NK-92 (cell line): ENCODE measurements around the gene GDPD4.

Experiments
- DNase-seq: peaks from one replicate; lab custom pipeline; 2025; ENCODE audit not compliant: unreplicated experiment; lab: John Stamatoyannopoulos, UW

Gene GDPD4

DNA sequence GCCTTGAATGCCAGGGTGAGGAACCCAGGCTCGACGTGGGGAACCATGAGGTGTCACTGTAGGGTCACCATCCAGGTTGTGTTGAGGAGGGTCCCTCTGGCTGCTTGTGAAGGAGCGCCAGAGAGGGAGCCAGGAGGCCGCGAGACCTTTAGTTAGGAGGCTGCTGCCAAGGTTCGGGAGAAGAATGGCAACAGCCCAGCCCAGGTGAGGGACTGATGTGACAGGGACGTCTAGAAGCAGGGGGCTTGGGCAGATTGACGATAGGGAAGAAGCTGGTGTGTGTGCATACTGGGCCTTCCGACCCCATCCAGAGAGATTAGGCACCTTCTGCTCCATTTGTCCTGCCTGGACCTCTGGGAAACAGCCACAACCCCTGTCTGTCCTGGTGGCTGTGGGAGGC is 124.5 kb downstream of the GDPD4 start:
- no peak for DNase-seq

DNA sequence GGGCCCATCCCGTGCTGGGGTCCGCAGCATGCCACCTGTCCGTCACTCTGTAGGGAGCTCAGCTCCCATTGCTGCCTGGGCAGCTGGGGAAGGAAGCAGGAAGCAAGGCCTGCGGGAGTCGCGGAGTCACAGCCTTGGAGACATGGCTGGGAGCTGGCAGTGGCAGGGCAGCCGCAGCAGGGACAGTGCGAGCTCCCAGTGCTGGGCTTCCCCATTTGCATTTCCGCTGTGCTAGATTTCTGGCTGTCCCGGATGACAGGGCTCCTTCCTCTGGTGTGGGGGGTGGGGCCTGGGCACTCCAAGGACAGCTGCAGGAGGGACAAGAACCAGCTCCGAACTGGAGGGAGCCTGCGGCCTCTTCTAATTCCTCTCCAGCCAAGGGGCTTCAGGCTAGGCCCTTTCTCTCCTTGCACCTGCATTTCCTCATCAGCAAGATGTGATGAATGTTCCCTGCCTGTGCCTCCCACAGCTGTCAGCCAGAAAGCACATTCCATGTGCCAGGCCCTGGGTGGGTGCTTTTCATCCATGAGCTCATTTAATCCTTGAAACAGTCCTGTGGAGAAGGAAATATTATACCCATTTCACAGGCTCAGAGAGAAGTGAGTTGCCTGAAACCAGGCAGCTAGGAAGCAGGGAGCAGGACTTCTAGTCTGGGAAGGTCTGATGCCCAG is 125.5 kb downstream of the GDPD4 start:
- no peak for DNase-seq

DNA sequence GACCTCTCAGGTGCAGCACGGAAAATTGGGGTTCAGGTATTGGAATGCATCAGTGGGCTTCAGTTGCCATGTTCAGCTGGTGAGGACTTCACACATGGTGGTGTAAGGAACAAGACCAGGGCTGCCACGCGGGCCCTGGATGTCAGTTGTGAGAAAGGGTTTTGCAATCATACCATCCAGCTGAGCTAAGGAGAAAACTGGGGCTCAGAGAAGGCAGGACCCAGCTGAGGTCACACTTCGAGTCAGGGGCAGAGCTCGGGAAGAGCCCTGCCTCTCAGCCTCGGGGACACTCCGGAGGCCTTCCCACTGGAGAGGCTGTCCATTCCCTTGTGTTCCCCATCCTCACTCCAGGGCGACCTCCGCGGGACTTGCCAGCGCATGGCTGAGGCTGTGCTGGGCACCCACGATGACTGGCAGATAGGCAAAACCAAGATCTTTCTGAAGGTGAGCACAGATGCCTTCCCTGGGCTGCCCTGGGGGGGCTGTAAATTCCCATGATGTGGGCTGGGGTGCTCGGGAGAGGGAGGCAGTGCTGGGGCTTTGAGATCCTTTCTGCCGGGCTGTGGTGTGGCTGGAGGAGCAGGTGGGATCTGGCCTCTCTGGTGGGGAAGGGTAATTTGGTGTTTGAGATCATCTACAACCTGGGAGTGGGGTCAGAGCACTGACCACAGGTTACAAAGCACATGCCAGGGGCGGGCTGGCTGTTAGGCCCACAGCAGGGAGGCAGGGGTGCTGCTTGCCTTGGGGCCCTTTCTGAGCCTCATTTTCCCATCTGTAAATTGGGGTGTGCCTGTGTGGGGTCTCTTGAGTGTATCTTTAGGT is 126.3 kb downstream of the GDPD4 start:
- DNase-seq, result no peak

DNA sequence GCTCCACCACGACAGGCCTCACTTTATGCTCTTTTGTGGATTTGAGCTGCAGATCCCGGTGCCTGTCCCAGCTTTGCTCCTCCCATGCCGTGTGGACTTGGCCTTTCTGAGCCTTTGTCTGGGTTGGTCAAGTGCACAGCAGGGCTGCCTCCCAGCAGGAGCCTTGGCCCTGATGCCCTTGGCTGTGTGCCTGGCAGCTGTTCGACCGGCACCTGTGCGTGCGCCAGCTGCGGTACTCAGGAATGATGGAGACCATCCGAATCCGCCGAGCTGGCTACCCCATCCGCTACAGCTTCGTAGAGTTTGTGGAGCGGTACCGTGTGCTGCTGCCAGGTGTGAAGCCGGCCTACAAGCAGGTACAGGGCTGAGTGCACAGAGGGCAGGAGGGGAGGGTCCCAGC is 126.9 kb downstream of the GDPD4 start:
- no peak for DNase-seq

DNA sequence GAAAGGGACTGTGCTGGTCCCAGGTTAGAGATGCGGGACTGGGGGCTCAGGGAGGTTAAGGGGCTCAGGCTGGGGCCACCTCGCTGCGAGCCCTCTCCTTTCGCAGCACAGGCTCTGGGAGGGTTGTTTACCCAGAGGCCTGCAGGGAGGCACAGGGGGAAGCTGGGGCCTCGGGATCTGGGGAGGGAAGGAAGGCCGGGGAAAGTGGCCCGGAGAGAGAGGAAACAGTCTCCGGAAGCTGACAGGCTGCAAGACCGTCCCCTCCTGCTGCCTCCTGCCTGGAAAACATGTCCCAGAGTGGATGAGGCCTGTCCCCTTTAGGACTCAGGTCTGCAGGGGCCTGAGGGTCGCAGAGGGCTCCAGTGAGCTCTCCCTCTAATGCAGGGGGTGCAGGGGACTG is 128.0 kb downstream of the GDPD4 start:
- no peak for DNase-seq

DNA sequence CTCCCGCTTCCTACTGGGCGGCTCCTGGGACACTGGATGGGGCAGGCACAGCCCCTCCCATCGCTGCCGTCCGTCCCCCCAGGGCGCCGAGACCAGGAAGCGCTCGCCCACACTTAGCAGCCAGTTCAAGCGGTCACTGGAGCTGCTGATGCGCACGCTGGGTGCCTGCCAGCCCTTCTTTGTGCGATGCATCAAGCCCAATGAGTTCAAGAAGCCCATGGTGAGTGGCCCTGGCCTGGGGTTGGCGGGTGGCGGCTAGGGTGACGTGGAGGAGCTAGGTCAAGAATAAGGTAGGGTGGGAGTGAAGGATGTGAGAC is 128.9 kb downstream of the GDPD4 start:
- no peak for DNase-seq

DNA sequence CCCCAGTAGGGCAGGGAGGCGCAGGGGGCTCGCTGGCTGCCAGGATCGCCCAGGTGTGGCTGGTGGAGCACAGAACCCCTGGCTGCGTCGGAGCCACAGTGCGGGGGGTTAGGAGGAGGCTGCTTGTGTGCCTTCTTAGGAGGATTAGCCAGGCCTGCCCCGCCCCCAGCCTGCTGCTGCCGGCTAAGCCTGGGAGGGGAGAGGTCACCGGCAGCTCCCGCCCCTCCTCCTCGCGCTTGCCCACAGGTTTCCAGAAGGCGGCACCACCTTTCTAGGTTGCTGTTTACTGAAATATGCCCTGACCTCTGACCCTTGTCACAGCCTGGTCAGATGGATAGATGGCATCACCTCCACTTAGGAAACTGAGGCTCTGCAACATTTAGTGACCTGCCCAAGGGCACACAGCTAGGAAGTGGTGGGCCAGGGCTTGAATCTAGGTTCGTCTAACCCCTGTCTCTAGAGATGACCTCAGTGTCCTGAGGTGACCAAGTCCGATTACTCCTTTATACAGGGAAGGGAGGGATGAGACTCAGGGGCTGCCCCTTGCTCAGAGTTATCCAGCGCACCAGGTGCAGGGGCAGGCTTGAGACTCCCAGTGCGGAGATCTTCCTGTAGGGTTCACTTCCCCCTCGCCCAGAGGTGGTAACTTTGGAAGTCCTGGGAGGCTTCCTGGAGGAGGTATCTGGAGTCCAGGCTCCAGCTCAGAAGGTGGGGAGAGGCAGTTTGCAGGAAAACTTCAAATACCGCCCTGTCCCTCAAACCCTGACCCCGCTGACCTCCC is 129.4 kb downstream of the GDPD4 start:
- DNase-seq, result no peak

DNA sequence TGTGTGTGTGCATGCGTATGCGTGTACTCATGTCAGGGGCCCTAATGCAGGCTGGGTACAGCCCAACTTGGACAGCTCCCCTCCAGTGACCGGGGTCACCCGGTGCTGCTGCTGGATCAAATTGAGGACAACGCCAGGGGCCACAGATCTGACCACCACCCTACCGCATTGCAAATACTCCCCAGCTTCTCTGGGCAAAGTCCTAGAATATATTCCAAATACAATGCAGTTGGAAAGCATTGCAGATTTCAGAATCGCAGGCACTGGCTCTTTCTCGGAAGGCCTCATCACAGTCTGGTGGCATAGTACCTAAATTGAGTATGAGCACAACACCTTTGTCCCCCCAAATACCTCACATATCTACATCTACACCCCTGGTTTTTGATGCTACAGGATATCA is 130.2 kb downstream of the GDPD4 start:
- DNase-seq, result no peak

DNA sequence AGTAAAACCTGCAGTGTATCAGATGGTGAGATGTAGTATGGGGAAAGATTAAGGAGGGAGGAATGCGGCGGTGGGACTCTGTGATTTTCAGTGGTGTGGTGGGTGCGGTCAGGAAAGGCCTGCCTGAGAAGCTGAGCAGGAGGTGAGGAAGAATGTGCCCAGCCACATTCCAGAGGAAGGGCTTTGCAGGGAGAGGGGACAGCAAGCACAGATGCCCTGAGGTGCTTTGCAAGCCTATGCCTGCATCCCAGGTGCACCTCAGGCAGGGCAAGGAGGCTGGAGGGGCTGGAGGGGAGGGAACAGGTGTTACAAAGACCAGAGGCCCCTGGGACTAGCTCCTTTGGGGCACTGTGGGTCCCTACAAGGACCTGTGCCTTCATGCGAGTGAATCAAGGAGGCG is 131.4 kb downstream of the GDPD4 start:
- DNase-seq, result no peak

DNA sequence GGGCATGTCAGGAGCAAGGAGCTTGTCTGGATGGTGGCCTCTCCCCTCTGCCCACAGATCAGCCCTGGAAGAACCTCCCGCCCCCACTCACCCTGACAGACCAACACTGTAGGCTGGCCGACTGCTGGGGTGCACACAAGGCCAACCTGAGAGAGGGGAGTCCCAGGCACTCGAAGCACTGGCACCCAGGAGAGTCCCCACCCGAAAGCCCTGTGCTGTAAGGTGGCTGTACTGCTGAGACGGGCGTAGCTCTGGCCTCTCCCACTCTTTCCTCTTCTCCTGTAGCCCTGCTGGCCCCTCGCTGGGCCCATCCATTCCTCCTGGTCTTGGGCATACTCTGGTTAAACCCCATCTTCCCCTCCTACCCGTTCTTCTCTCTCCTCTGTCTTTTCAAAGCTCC is 133.7 kb downstream of the GDPD4 start:
- no peak for DNase-seq

DNA sequence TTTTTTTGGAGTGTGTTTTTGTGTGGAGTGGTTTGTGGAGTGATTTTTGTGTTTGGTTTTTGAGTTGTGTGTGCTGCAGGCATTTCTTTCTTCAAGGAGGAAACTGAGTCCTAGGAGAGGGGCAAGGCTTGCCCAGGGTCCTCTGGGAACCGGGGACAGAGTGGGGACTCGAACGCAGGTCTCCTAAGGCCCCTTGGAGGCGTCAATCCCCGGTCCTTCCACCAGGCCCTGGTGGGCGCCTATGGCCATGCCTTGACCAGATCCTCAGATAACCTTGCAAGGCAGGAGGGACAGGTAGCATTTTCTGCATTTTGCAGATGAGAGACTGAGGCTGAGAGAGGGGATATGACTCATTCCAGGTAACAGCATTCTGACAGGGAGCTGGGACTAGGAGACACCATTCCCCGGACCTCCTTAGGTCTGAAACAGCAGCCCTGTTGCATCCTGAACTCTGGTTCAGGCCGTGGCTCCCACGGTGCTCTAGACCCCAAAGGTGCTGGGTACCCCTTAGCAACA is 134.3 kb downstream of the GDPD4 start:
- no peak for DNase-seq
